Central memory CD4-positive, alpha-beta T cell (primary cell): ENCODE measurements around the gene PPP1R15B.
"Not testable (repeated sequence)": the region's sequence is repeated elsewhere in the genome, so short reads cannot be mapped to it uniquely, and the experiment has no call there.

Experiments
- DNase-seq: peaks from one replicate; pipeline ENCODE4 v3.0.0; 2022

PPP1R15B gene

DNA sequence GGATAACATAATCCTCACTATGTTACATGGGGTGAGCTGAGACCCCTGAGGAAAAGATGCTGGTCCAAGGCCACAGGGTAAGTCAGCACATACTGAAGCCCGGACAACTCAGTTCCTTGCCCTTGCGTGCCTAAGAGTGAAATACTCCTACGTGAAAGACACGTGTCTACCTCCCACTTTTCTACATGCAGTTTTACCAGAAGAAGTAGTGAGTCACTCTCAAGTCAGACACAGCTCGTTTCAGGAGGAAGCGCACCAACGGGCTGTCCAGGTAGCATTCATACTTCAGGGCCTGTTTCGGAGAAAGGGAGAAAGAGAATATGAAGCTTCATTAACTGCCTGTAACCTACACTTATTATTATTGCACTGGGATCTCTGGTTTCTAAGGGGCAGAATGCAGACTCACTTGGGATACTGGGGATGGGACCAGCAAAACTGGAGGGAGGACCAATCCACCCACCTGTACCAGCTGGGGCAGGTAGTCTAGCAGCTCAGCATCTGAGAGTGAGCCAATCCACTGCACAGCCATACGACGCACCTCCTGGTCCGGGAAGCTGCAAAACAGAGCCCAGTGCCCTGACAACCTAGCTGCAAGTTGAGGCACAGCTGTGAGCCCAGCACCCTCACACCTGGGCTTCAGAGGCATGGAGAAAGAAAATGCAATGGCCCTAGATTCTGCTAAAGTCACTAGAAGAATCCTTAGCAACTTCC is 32.4 kb upstream of the PPP1R15B start:
- no peak for DNase-seq

- no peak for DNase-seq
These were observed 31.6 kb upstream of the PPP1R15B start for GRCh38 chr1:204443260-204443619.

DNA sequence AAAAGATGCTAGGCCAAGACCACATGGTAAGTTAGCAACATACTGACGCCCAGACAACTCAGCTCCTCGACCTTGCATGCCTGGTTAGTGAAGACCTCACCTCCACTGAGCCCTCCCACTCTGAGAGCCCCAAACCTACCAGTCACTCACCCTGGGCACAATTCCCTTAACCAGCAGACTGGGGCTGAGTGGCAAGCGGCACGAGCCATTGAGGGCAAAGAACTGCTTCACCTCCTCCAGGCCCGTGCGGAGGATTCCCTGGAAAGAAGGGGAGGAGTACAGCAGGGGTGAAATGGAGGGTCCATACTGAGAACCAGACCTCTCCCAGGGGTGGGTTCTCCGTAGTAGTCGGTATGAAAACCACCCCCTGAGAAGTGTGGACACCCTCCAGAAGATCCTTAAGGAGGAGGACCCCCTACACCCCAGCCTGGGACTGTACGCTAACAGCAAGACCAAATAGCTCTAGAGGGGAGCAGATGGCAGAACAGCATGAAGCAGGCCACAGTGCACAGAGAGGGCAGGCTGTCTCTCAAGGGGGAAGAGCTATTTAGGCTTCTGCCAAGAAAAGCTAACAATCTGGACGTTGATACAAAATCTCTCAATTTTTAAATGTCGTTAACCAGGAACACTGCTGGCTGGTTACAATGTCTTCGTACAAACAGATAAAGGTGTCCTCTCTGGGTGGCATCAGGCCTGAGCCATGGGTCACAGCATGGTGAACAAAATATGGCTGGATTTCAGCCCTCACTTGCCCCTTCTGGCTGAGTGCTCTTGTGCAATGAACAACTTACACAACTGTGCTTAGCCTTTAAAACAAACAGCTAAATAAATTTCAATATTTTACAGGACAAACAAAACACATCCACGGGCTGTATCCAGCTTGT is 31.0 kb upstream of the PPP1R15B start:
- DNase-seq = no peak

- DNase-seq = no peak
These were observed 29.9 kb upstream of the PPP1R15B start for GRCh38 chr1:204441558-204441957.

GRCh38 chr1:204439621-204440375 is 28.2 kb upstream of the PPP1R15B start:
- DNase-seq = no peak

- DNase-seq = no peak
These were observed 27.0 kb upstream of the PPP1R15B start for GRCh38 chr1:204438628-204439027.

GRCh38 chr1:204437796-204438570 is 26.4 kb upstream of the PPP1R15B start:
- no peak for DNase-seq

DNA sequence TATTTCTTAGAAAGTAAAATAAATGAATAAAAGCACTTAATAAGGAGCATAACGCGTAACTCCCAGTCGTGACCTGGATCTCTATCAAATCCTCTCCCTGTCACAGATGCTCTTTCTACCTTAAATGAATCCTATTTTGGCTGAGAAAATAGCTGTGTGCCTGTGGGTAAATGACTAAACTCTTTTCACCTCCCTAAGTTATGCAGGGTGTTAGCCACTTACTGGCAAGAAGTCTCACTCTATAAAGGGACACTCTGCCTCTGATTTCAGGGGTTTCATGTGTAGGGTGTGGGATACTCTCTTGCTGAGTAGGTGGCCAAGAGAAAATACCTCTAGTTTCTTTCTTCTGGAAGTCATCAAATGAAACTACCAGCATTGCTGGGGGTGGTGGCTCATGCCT is 24.3 kb upstream of the PPP1R15B start:
- DNase-seq = no peak

- no peak for DNase-seq
These were observed 23.8 kb upstream of the PPP1R15B start for GRCh38 chr1:204435381-204435831.

DNA sequence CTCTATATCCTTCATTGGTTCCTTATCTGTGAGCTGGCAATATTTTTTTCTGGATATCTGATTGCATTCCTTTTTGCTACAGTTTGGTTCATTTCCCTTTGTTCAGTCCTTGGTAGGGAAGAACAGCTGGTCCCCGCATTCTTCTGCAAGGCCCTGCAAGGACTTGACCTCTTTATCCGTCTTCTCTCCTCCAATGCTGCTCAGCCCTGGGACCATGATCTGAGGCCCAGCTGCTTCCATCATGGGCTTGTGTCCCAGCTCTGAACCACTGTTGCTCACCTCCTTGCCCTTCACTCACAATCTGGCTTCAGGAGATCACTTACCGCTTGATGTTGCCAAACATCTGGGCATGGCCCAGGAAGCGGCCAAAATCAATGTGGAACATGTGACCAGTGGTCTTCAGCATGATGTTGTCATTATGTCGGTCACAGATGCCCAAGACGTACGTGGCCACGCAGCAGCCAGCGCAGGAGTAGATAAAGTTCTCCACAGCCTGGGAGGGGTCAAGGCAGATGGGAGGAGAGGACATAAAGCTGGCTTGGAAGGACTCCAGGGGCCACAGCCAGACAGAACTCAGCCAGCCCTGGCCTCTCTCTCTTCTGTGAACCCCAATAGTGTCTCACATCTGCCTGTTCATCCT is 22.6 kb upstream of the PPP1R15B start:
- no peak for DNase-seq

DNA sequence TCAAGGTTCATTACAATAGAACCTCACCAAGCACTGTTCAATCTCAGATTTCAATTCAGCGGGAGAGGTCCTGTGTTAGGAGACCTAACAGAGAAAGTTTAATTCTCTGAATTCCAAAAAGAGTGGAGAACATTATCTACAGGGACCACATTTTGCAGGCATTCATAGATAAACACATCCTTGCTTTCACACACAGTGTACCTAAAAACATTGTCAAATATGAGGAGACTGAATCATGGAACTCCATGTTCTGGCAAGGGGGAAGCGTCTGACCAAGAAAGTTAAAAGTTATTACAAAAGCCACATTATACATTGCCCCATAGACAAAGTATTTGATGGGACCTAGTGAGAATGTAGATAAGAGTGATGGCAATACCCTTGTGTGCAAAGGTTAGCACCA is 21.1 kb upstream of the PPP1R15B start:
- no peak for DNase-seq

- DNase-seq = peak; percentile 63
These were observed 19.9 kb upstream of the PPP1R15B start for GRCh38 chr1:204431310-204432184.

DNA sequence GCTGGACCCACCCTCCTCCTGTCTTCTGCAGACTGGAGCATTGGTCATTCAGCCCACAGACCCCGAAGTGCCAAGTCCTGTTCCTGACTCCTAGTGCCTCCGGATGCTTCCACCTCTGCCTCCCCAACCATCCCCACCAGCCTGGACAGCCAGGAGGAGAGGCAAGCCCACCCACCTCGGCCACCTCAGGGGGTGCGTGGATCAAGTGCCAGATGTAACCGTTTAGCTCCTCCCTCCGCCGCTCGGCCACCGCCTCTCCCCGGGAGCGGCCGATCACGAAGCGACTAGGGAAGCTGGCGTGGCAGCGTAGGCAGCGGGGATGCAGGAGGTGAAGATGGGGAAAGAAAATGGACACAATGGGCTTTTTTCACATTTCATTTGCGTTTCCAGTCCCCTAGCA is 18.1 kb upstream of the PPP1R15B start:
- DNase-seq = no peak

DNA sequence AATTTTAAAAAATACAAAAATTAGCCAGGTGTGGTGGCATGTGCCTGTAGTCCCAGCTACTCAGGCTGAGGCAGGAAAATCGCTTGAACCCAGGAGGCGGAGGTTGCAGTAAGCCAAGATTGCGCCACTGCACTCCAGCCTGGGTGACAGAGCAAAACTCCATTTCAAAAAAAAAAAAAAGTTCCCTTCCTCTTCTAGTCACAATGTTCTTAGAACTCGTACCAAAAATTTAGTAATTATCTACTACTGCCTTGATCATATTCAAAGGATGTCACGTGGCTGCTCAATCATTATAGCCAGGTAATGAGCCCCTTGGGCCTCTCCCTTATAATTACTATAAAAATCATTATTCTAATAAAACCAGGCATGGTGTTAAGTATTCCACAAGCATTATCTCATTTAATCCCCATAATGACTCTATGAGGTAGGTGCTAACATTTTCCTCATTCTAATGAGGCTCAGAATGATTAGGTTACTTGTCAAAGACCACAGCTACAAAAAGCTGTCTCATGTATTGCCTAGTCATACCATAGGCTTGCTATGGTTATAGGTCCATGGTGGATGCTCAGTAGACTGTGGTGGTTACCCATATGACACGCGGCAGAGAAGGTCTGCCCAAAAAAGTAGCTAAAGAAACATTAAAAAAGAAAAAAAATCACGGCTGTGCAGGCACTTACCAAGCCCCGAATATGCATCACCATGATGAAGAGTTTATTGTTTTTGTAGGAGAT is 15.5 kb upstream of the PPP1R15B start:
- DNase-seq = no peak

GRCh38 chr1:204426474-204426873 is 14.9 kb upstream of the PPP1R15B start:
- DNase-seq = no peak

DNA sequence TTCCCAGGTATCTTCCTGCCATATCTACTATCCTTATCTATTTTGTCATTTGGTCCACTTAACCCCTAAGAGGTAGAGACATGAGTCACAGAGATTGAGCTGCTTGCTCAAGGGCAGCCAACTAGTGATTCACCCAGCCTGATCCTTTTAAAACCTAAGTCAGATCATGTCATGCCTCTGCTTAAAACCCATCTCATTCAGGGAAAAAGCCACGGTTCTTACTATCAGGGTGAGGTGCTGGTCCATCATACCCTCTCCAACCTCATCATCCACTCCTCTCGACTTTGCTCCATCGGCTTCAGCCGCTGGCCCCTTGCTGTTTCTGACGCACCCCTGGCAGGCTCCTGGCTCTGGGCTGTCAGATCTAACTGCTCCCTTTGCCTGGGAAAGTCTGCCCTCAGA is 14.4 kb upstream of the PPP1R15B start:
- DNase-seq = no peak

- DNase-seq = no peak
These were observed 13.0 kb upstream of the PPP1R15B start for GRCh38 chr1:204424621-204425020.

GRCh38 chr1:204422061-204422705 is 10.6 kb upstream of the PPP1R15B start:
- not testable (repeated sequence) for DNase-seq

- no peak for DNase-seq
These were observed 9.8 kb upstream of the PPP1R15B start for GRCh38 chr1:204421441-204421840.
